IMR-90 (cell line): ENCODE measurements around the gene RPTOR. TPM values are rescaled to one million over a fixed set of nuclear protein-coding genes. Genes with fewer than 3 reads are reported as not detected.

Experiments
- ATAC-seq: fragments of 200-7000 bp; cut with Tn5 transposase; 2 replicates; pipeline ENCODE4 v1.9.1; 2020; ENCODE audit warnings: low read depth, mild to moderate bottlenecking, moderate library complexity
- BruUV-seq: library from RNA; stranded (reverse); fragments of 400-500 nt; replicated peaks from 2 replicates; lab custom pipeline; 2021; lab: Mats Ljungman, UMichigan
- CTCF ChIA-PET: fragments of 300-600 bp; formaldehyde crosslinking; extraction: SDS; loops from one replicate; lab custom pipeline; 2021; ENCODE audit warnings: antibody characterized with exemption; lab: Yijun Ruan, JAX
- POLR2A ChIA-PET: fragments of 300-600 bp; sonication (Branson Sonifier 250); formaldehyde crosslinking; loops from one replicate; lab custom pipeline; 2022; ENCODE audit warnings: antibody characterized with exemption; ENCODE audit not compliant: unreplicated experiment; lab: Charles Lee
- DNase-seq: peaks from one replicate; pipeline ENCODE4 v3.0.0; 2013
- H2AFZ ChIP-seq: replicated peaks from 2 replicates; pipeline ENCODE3; 2013; ENCODE audit warnings: low read length, mild to moderate bottlenecking; ENCODE audit not compliant: poor library complexity
- H2AK5ac ChIP-seq: 2 replicates; pipeline ENCODE4 v1.6.1; 2013; ENCODE audit warnings: low read depth, low read length, inconsistent platforms
- H2AK9ac ChIP-seq: replicated peaks from 2 replicates; pipeline ENCODE3; 2013; ENCODE audit warnings: mild to moderate bottlenecking, low read depth, low read length, moderate library complexity; ENCODE audit not compliant: poor library complexity
- H2BK120ac ChIP-seq: 2 replicates; pipeline ENCODE4 v1.6.1; 2013; ENCODE audit warnings: low read depth, low read length, inconsistent platforms
- H2BK15ac ChIP-seq: 3 replicates; pipeline ENCODE4 v1.6.1; 2013; ENCODE audit warnings: low read depth, low read length, inconsistent platforms
- H2BK20ac ChIP-seq: 2 replicates; pipeline ENCODE4 v1.6.1; 2013; ENCODE audit warnings: low read depth, mild to moderate bottlenecking, inconsistent platforms, low read length, moderate library complexity
- H2BK5ac ChIP-seq: 2 replicates; pipeline ENCODE4 v1.6.1; 2013; ENCODE audit warnings: mild to moderate bottlenecking, low read depth, low read length, inconsistent platforms; ENCODE audit not compliant: poor library complexity, severe bottlenecking
- H3K14ac ChIP-seq: replicated peaks from 2 replicates; pipeline ENCODE4 v1.6.1; 2013; ENCODE audit warnings: low read depth, low read length, inconsistent platforms
- H3K18ac ChIP-seq: 2 replicates; pipeline ENCODE4 v1.6.1; 2013; ENCODE audit warnings: low read depth, low read length, control low read depth
- H3K23ac ChIP-seq: 2 replicates; pipeline ENCODE4 v1.6.1; 2013; ENCODE audit warnings: low read depth, low read length, inconsistent platforms
- H3K27ac ChIP-seq: 2 replicates; pipeline ENCODE4 v1.5.1; 2013; ENCODE audit warnings: mild to moderate bottlenecking, control low read depth, low read length; ENCODE audit not compliant: insufficient read depth
- H3K27me3 ChIP-seq: 2 replicates; pipeline ENCODE4 v1.6.1; 2013; ENCODE audit warnings: low read length; ENCODE audit not compliant: control insufficient read depth, insufficient read depth
- H3K36me3 ChIP-seq: 2 replicates; pipeline ENCODE4 v1.6.1; 2013; ENCODE audit warnings: low read length, mixed read lengths; ENCODE audit not compliant: control insufficient read depth, insufficient read depth
- H3K4ac ChIP-seq: 2 replicates; pipeline ENCODE4 v1.6.1; 2013; ENCODE audit warnings: low read depth, low read length, inconsistent platforms
- H3K4me1 ChIP-seq: 2 replicates; pipeline ENCODE4 v1.6.1; 2013; ENCODE audit warnings: low read length, mixed read lengths; ENCODE audit not compliant: control insufficient read depth, insufficient read depth
- H3K4me2 ChIP-seq: 2 replicates; pipeline ENCODE4 v1.6.1; 2013; ENCODE audit warnings: low read depth, mild to moderate bottlenecking, control low read depth, low read length, moderate library complexity
- H3K4me3 ChIP-seq: 2 replicates; pipeline ENCODE4 v1.5.1; 2013; ENCODE audit warnings: low read depth, mild to moderate bottlenecking, control low read depth, low read length, moderate library complexity; ENCODE audit not compliant: insufficient read depth
- H3K56ac ChIP-seq: 2 replicates; pipeline ENCODE4 v1.6.1; 2013; ENCODE audit warnings: low read length, inconsistent platforms; ENCODE audit not compliant: insufficient read depth; ENCODE audit errors: extremely low read depth
- H3K79me1 ChIP-seq, 2 experiments: 2 replicates each; pipeline ENCODE4 v1.6.1; 2013; ENCODE audit warnings: low read length in 2 of 2, inconsistent platforms in 1 of 2, low read depth in 1 of 2
- H3K9ac ChIP-seq: 2 replicates; pipeline ENCODE4 v1.6.1; 2013; ENCODE audit warnings: low read depth, low read length, control low read depth
- H3K9me1 ChIP-seq: 2 replicates; pipeline ENCODE4 v1.6.1; 2013; ENCODE audit warnings: low read length, inconsistent platforms; ENCODE audit not compliant: insufficient read depth
- H3K9me3 ChIP-seq: 2 replicates; pipeline ENCODE4 v1.6.1; 2013; ENCODE audit warnings: low read length; ENCODE audit not compliant: control insufficient read depth, insufficient read depth
- H4K20me1 ChIP-seq: 2 replicates; pipeline ENCODE4 v1.6.1; 2013; ENCODE audit warnings: low read length, inconsistent platforms; ENCODE audit not compliant: insufficient read depth
- H4K5ac ChIP-seq: 2 replicates; pipeline ENCODE4 v1.6.1; 2013; ENCODE audit warnings: mild to moderate bottlenecking, low read depth, low read length, control low read depth
- H4K8ac ChIP-seq, 2 experiments: 2 replicates each; pipeline ENCODE4 v1.6.1; 2013; ENCODE audit warnings: low read depth in 2 of 2, low read length in 2 of 2, control low read depth in 1 of 2, inconsistent platforms in 1 of 2
- H4K91ac ChIP-seq: 2 replicates; pipeline ENCODE4 v1.6.1; 2013; ENCODE audit warnings: low read depth, low read length, inconsistent platforms; ENCODE audit not compliant: insufficient read depth
- BHLHE40 ChIP-seq: fragments of 150-350 bp; IDR thresholded peaks from 2 replicates; pipeline ENCODE4 v1.6.1; 2016; ENCODE audit warnings: mild to moderate bottlenecking, low read depth, low read length
- CEBPB ChIP-seq: IDR thresholded peaks from 2 replicates; pipeline ENCODE4 v1.6.1; 2012; ENCODE audit warnings: low read depth, low read length, improper control_type of control experiment
- CTCF ChIP-seq: conservative IDR thresholded peaks from 2 replicates; pipeline ENCODE4 v1.5.1; 2012; ENCODE audit warnings: mild to moderate bottlenecking, low read depth, low read length, improper control_type of control experiment
- FOS ChIP-seq: fragments of 150-350 bp; IDR thresholded peaks from 2 replicates; pipeline ENCODE4 v1.6.1; 2016; ENCODE audit warnings: low read depth, low read length
- MAZ ChIP-seq: IDR thresholded peaks from 2 replicates; pipeline ENCODE4 v1.6.1; 2012; ENCODE audit warnings: low read depth, mild to moderate bottlenecking, low read length, improper control_type of control experiment, moderate library complexity, borderline replicate concordance
- MXI1 ChIP-seq: IDR thresholded peaks from 2 replicates; pipeline ENCODE4 v1.6.1; 2012; ENCODE audit warnings: low read depth, mild to moderate bottlenecking, low read length, moderate library complexity, borderline replicate concordance
- POLR2A ChIP-seq: IDR thresholded peaks from 2 replicates; pipeline ENCODE4 v1.6.1; 2012; ENCODE audit warnings: mild to moderate bottlenecking, low read depth, low read length
- RCOR1 ChIP-seq: IDR thresholded peaks from 2 replicates; pipeline ENCODE4 v1.6.1; 2012; ENCODE audit warnings: mild to moderate bottlenecking, low read length, improper control_type of control experiment; ENCODE audit not compliant: insufficient replicate concordance
- SMC3 ChIP-seq: fragments of 150-350 bp; IDR thresholded peaks from 2 replicates; pipeline ENCODE4 v1.6.1; 2016; ENCODE audit warnings: low read depth, mild to moderate bottlenecking, antibody characterized with exemption, low read length, moderate library complexity
- WGBS, 2 experiments: methylation state at CpG; one replicate each; pipeline versions ENCODE4 v1.1.5 to v1.1.7; 2013; ENCODE audit warnings: missing lambda C conversion rate in 2 of 2; ENCODE audit not compliant: insufficient read length in 1 of 2; ENCODE audit errors: extremely low coverage in 2 of 2; 5-methylcytosine and 5-hydroxymethylcytosine counted together
- dilution Hi-C: fragments of 300-500 bp; cut with HindIII; formaldehyde crosslinking; loops from one replicate; pipeline ENCODE4 v1.14.3; 2018; ENCODE audit warnings: low sequenced_read_pairs; ENCODE audit not compliant: unreplicated experiment
- in situ Hi-C: fragments of 300-500 bp; cut with MboI; formaldehyde crosslinking; loops from 3 replicates; pipeline ENCODE4 v1.14.3; 2019; ENCODE audit warnings: low sequenced_read_pairs, inconsistent platforms, mixed read lengths
- intact Hi-C: fragments of 100-400 bp; cut with micrococcal nuclease; formaldehyde crosslinking; loops from 2 replicates; pipeline ENCODE4 v1.10.0; 2022
- polyA plus RNA-seq, 3 experiments: library from polyadenylated mRNA; depleted of rRNA; stranded (reverse); fragments of >200 nt; gene quantifications; 2 replicates each; pipeline ENCODE4 v1.2.3, GENCODE V29; 2012; ENCODE audit warnings: low replicate concordance in 1 of 3
- total RNA-seq: library from RNA; depleted of rRNA; stranded (reverse); fragments of >200 nt; gene quantifications from 2 replicates; pipeline ENCODE4 v1.2.3, GENCODE V29; 2012

RPTOR gene
- total and polyA plus RNA-seq, 2 of the 4 experiments (the other 2 are of a cell fraction), result 10.8 to 14.7 TPM

DNA sequence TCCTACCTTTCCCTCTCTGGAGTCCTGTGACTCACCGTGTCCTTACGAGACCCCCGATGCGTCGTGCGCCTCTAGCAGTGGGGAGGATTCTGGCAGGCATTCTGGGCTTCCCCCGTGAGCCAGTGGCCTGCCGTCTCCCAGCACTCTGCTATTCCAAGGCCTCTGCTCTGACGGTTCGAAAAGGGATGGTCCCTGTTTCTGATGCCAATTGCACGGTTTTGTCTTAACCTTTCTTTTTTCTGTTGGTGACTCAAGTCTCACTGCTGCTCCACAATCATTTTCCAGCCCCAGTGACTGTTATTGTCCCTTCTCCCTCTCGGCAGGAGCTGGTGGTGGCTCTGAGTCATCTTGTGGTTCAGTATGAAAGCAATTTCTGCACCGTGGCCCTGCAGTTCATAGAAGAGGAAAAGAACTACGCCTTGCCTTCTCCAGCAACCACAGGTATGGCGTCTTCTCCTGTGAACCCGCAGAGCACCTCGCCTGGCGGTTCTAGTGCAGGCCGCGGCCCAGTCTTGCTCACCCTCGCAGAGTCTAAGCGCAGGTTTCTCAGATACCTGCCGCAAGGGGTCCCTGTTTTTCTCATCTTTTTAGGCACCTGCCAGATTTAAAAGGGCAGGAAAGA is 346.9 kb downstream of the RPTOR start:
- no peaks in the 10 kb centered on the region; the same call in 1 of the 2 replicates for H4K20me1 ChIP-seq
- H3K27ac ChIP-seq, result peak overlapping the region; percentile 94
- peak overlapping the region; percentile 83 for H3K23ac ChIP-seq
- H3K27me3 ChIP-seq, result no peaks in the 10 kb centered on the region
- peak overlapping the region; percentile 98 for H2AK5ac ChIP-seq
- H4K91ac ChIP-seq, result peak overlapping the region; percentile 95
- peak overlapping the region; percentile 97 for H2AK9ac ChIP-seq
- peak overlapping the region; percentile 14 for H2AFZ ChIP-seq
- H3K9me3 ChIP-seq, result no peaks in the 10 kb centered on the region
- H3K4me1 ChIP-seq, result peaks cover 29% of the 10 kb centered on the region
- H3K4me3 ChIP-seq, result peak overlapping the region; percentile 1; the same call in 1 of the 2 replicates
- peak overlapping the region; percentile 94; the same call in 2 of the 3 replicates for H2BK15ac ChIP-seq
- ChIA-PET CTCF (interaction anchor here (1.0 kb wide), 1 partner anchor 37 kb away, joined by 3 read pairs; no protein-coding TSS in a partner anchor), POLR2A (interaction anchor here (0.9 kb wide), 1 partner anchor 437 kb away, joined by 4 read pairs; no protein-coding TSS in a partner anchor)
- H3K14ac ChIP-seq, result peak overlapping the region; percentile 97
- H3K9me1 ChIP-seq, result peaks cover 17% of the 10 kb centered on the region
- H2BK120ac ChIP-seq, result peak overlapping the region; percentile 93
- peak overlapping the region; percentile 90 for H2BK20ac ChIP-seq
- intact Hi-C loops, result loop anchor here (1.0 to 10.0 kb wide), 4 partner anchors 59 to 464 kb away; partner anchors contain the start of gene NPTX1
- WGBS, 2 experiments, result 48% methylated on average over 11 of the region's 23 CpGs; no CpG with 5 or more reads in 1 of the 2 experiments
- peak overlapping the region; percentile 43 for H3K4me2 ChIP-seq
- ATAC-seq (peak; percentile 64), DNase-seq (peak; percentile 94)
- peak overlapping the region; percentile 96 for H3K56ac ChIP-seq
- in situ Hi-C loops, result no loop called here
- BruUV-seq, result no TSS peak
- H3K79me1 ChIP-seq, result peaks cover 14 to 44% of the 10 kb centered on the region in 2 experiments
- peak overlapping the region; percentile 47 for H3K9ac ChIP-seq
- H3K36me3 ChIP-seq, result peaks cover 24% of the 10 kb centered on the region
- TF ChIP-seq BHLHE40 (peak; percentile 76), FOS (peak; percentile 71; the same call in 1 of the 2 replicates), MXI1 (no peak), CEBPB (peak; percentile 10; the same call in 1 of the 2 replicates), POLR2A (peak; percentile 67; the same call in 1 of the 2 replicates), RCOR1 (peak; percentile 38), MAZ (peak; percentile 38; the same call in 1 of the 2 replicates), CTCF (0 out of 2 replicates have a peak, but pooled peaks have one; percentile 2), SMC3 (no peak; the same call in 1 of the 2 replicates)
- dilution Hi-C loops, result no loop called here
- H4K5ac ChIP-seq, result peak overlapping the region; percentile 54
- H4K8ac ChIP-seq, result peak overlapping the region; percentile 93
- peak overlapping the region; percentile 94 for H3K4ac ChIP-seq
- peak overlapping the region; percentile 97 for H3K18ac ChIP-seq
- peak overlapping the region; percentile 96 for H2BK5ac ChIP-seq
